Measurements from ENCODE around the gene KRTAP5-10.
"Not testable (repeated sequence)": the region's sequence is repeated elsewhere in the genome, so short reads cannot be mapped to it uniquely, and the experiment has no call there.

DNA sequence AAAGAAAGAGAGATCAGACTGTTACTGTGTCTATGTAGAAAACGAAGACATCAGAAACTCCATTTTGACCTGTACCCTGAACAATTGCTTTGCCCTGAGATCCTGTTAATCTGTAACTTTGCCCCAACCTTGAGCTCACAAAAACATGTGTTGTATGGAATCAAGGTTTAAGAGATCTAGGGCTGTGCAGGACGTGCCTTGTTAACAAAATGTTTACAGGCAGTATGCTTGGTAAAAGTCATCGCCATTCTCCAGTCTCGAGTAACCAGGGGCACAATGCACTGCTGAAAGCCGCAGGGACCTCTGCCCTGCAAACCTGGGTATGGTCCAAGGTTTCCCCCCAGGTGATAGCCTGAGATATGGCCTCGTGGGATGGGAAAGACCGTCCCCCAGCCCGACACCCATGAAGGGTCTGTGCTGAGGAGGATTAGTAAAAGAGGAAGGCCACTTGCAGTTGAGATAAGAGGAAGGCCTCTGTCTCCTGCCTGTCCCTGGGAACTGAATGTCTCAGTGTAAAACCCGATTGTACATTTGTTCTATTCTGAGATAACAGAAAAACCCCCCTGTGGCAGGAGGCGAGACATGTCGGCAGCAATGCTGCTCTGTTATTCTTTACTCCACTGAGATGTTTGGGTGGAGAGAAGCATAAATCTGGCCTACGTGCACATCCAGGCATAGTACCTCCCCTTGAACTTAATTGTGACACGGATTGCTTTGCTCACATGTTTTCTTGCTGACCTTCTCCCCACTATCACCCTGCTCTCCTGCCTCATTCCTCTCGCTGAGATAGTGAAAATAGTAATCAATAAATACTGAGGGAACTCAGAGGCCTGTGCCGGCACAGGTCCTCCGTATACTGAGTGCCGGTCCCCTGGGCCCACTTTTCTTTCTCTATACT, 30.4 kb upstream of the KRTAP5-10 start:
- TF ChIP-seq, protein P1, sequence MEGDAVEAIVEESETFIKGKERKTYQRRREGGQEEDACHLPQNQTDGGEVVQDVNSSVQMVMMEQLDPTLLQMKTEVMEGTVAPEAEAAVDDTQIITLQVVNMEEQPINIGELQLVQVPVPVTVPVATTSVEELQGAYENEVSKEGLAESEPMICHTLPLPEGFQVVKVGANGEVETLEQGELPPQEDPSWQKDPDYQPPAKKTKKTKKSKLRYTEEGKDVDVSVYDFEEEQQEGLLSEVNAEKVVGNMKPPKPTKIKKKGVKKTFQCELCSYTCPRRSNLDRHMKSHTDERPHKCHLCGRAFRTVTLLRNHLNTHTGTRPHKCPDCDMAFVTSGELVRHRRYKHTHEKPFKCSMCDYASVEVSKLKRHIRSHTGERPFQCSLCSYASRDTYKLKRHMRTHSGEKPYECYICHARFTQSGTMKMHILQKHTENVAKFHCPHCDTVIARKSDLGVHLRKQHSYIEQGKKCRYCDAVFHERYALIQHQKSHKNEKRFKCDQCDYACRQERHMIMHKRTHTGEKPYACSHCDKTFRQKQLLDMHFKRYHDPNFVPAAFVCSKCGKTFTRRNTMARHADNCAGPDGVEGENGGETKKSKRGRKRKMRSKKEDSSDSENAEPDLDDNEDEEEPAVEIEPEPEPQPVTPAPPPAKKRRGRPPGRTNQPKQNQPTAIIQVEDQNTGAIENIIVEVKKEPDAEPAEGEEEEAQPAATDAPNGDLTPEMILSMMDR (IDR thresholded peaks at IDR 0.05) = not testable (repeated sequence)
- TF ChIP-seq POLR2A (IDR thresholded peaks at IDR 0.05) = not testable (repeated sequence)
